GM23338 (cell line): ENCODE data around the gene JDP2. TPM values are rescaled to one million over a fixed set of nuclear protein-coding genes. Genes with fewer than 3 reads are reported as not detected.
A peak's percentile ranks its signal among the peaks of the same experiment; 100 is the strongest.

Experiments
- ATAC-seq: fragments of 200-7000 bp; cut with Tn5 transposase; 3 replicates; pipeline ENCODE4 v1.9.1; 2020
- DNase-seq: peaks from one replicate; pipeline ENCODE4 v3.0.0-alpha.2; 2015; ENCODE audit warnings: low spot score
- H2AFZ ChIP-seq: fragments of 200-600 bp; sonication (generic); 2 replicates; pipeline ENCODE4 v1.8.0; 2016; ENCODE audit warnings: antibody characterized with exemption, mild to moderate bottlenecking, moderate library complexity
- H3F3A ChIP-seq: fragments of 200-600 bp; sonication (generic); replicated peaks from 2 replicates; pipeline ENCODE4 v1.8.0; 2017; ENCODE audit warnings: antibody characterized with exemption, mixed run types, low read depth
- H3K27ac ChIP-seq: fragments of 200-600 bp; sonication (generic); 2 replicates; pipeline ENCODE4 v1.6.1; 2016; ENCODE audit warnings: low read depth
- H3K27me3 ChIP-seq: fragments of 200-600 bp; sonication (generic); 2 replicates; pipeline ENCODE4 v1.8.0; 2016; ENCODE audit warnings: mild to moderate bottlenecking, mixed run types, moderate library complexity; ENCODE audit not compliant: insufficient read depth
- H3K36me3 ChIP-seq: fragments of 200-600 bp; sonication (generic); 2 replicates; pipeline ENCODE4 v1.8.0; 2016; ENCODE audit warnings: mild to moderate bottlenecking; ENCODE audit not compliant: insufficient read depth
- H3K4me1 ChIP-seq: fragments of 200-600 bp; sonication (generic); 2 replicates; pipeline ENCODE4 v1.8.0; 2016; ENCODE audit warnings: mild to moderate bottlenecking, moderate library complexity; ENCODE audit not compliant: insufficient read depth
- H3K4me2 ChIP-seq: fragments of 200-600 bp; sonication (generic); 2 replicates; pipeline ENCODE4 v1.7.1; 2017; ENCODE audit warnings: mixed run types
- H3K4me3 ChIP-seq: fragments of 200-600 bp; sonication (generic); 2 replicates; pipeline ENCODE4 v1.6.1; 2016; ENCODE audit warnings: mixed run types
- H3K79me2 ChIP-seq: fragments of 200-600 bp; sonication (generic); replicated peaks from 2 replicates; pipeline ENCODE4 v1.8.0; 2017; ENCODE audit warnings: mild to moderate bottlenecking; ENCODE audit not compliant: insufficient read depth
- H3K9me2 ChIP-seq: fragments of 200-600 bp; sonication (generic); 2 replicates; pipeline ENCODE4 v1.8.0; 2017; ENCODE audit not compliant: insufficient read depth
- H4K20me1 ChIP-seq: fragments of 200-600 bp; sonication (generic); replicated peaks from 2 replicates; pipeline ENCODE4 v1.8.0; 2017; ENCODE audit warnings: mild to moderate bottlenecking; ENCODE audit not compliant: insufficient read depth
- H3K27ac Mint-ChIP-seq: 2 replicates; pipeline ENCODE4 v1.8.0; 2020; ENCODE audit warnings: inconsistent platforms, mild to moderate bottlenecking, moderate library complexity, mixed read lengths
- H3K27me3 Mint-ChIP-seq: 3 replicates; pipeline ENCODE4 v1.8.0; 2022; ENCODE audit warnings: low read depth, mild to moderate bottlenecking, moderate library complexity, mixed read lengths, inconsistent platforms; ENCODE audit not compliant: insufficient read depth, poor library complexity
- H3K36me3 Mint-ChIP-seq: 3 replicates; pipeline ENCODE4 v1.8.0; 2021; ENCODE audit warnings: low read depth, mild to moderate bottlenecking, inconsistent platforms, moderate library complexity, mixed read lengths
- H3K4me1 Mint-ChIP-seq: 3 replicates; pipeline ENCODE4 v1.8.0; 2020; ENCODE audit warnings: mild to moderate bottlenecking, inconsistent platforms, mixed read lengths
- H3K4me3 Mint-ChIP-seq: 3 replicates; pipeline ENCODE4 v1.8.0; 2021; ENCODE audit warnings: moderate library complexity, mild to moderate bottlenecking, inconsistent platforms, mixed read lengths
- H3K9me3 Mint-ChIP-seq: 3 replicates; pipeline ENCODE4 v1.8.0; 2020; ENCODE audit warnings: moderate library complexity, mild to moderate bottlenecking, inconsistent platforms, mixed read lengths
- CREB1 ChIP-seq: fragments of 250-450 bp; sonication (Bioruptor Pico); IDR thresholded peaks from 2 replicates; pipeline ENCODE4 v1.5.0; 2020; ENCODE audit warnings: low read depth, mild to moderate bottlenecking, moderate library complexity
- CTCF ChIP-seq, 2 experiments: fragments of 200-600 bp in 1 of 2; sonication (generic) in 1 of 2; conservative IDR thresholded peaks; 2 replicates each; pipeline versions ENCODE4 v1.5.1 to v1.6.1; 2016 to 2017; ENCODE audit warnings: antibody characterized with exemption in 2 of 2, low read depth in 2 of 2, mild to moderate bottlenecking in 2 of 2, moderate library complexity in 1 of 2
- ETS1 ChIP-seq: IDR thresholded peaks from 2 replicates; pipeline ENCODE4 v1.6.1; 2016; ENCODE audit warnings: antibody characterized with exemption
- EZH2 ChIP-seq: fragments of 200-600 bp; sonication (generic); IDR thresholded peaks from one replicate; pipeline ENCODE4 v1.8.0; 2017; ENCODE audit warnings: antibody characterized with exemption, mild to moderate bottlenecking, low read depth; ENCODE audit not compliant: unreplicated experiment
- EZH2phosphoT487 ChIP-seq: fragments of 200-600 bp; sonication (generic); IDR thresholded peaks from one replicate; pipeline ENCODE4 v1.8.1; 2018; ENCODE audit warnings: antibody characterized with exemption; ENCODE audit not compliant: unreplicated experiment
- JUNB ChIP-seq: IDR thresholded peaks from one replicate; pipeline ENCODE4 v1.6.1; 2016; ENCODE audit warnings: antibody characterized with exemption; ENCODE audit not compliant: unreplicated experiment
- NANOG ChIP-seq: IDR thresholded peaks from 2 replicates; pipeline ENCODE4 v1.6.1; 2016; ENCODE audit warnings: antibody characterized with exemption, borderline replicate concordance
- POLR2AphosphoS5 ChIP-seq: IDR thresholded peaks from 2 replicates; pipeline ENCODE4 v1.6.1; 2016; ENCODE audit warnings: antibody characterized with exemption, low read depth
- REST ChIP-seq: IDR thresholded peaks from one replicate; pipeline ENCODE4 v1.6.1; 2018; ENCODE audit warnings: antibody characterized with exemption; ENCODE audit not compliant: unreplicated experiment
- STAT1 ChIP-seq: IDR thresholded peaks from one replicate; pipeline ENCODE4 v1.6.1; 2016; ENCODE audit warnings: antibody characterized with exemption; ENCODE audit not compliant: unreplicated experiment
- ZNF114 ChIP-seq: fragments of 250-450 bp; sonication (Bioruptor Pico); IDR thresholded peaks from 2 replicates; pipeline ENCODE4 v1.5.0; 2020; ENCODE audit warnings: mild to moderate bottlenecking, moderate library complexity
- ZNF331 ChIP-seq: fragments of 250-450 bp; sonication (Bioruptor Pico); IDR thresholded peaks from 2 replicates; pipeline ENCODE4 v1.5.0; 2020; ENCODE audit warnings: low read depth, mild to moderate bottlenecking, moderate library complexity
- ZNF462 ChIP-seq: fragments of 250-450 bp; sonication (Bioruptor Pico); IDR thresholded peaks from 2 replicates; pipeline ENCODE4 v1.5.0; 2020; ENCODE audit warnings: mild to moderate bottlenecking, moderate library complexity
- polyA plus RNA-seq: library from polyadenylated mRNA; unstranded; fragments of >200 nt; fragmentation: Nextera tagmentation; extraction: Ambion mirVana; gene quantifications from 2 replicates; pipeline ENCODE4 v1.2.1, GENCODE V29; 2016
- total RNA-seq: library from RNA; depleted of rRNA; stranded (reverse); fragments of >200 nt; shearing (Covaris generic); gene quantifications from 2 replicates; pipeline ENCODE4 v1.2.3, GENCODE V29; 2014

The JDP2 gene
- total and polyA plus RNA-seq, 2 experiments from 2014 or later: 12.5 to 38.9 TPM

- no peak overlapping the region for H3K27ac Mint-ChIP-seq
- no peaks in the 10 kb centered on the region for H3K79me2 ChIP-seq
- H3K4me1 Mint-ChIP-seq: no peaks in the 10 kb centered on the region
- no peak overlapping the region for H3K27ac ChIP-seq
- H3K4me2 ChIP-seq: no peak overlapping the region
- H4K20me1 ChIP-seq: no peaks in the 10 kb centered on the region
- H3K4me1 ChIP-seq: no peaks in the 10 kb centered on the region
- H3F3A ChIP-seq: no peaks in the 10 kb centered on the region
- peaks cover 13% of the 10 kb centered on the region; the same call in 1 of the 2 replicates for H3K9me2 ChIP-seq
- no peak for TF ChIP-seq EZH2
- no peak for TF ChIP-seq ZNF114 (CRISPR knock-in tag)
- TF ChIP-seq EZH2phosphoT487: no peak
- TF ChIP-seq STAT1: no peak
- TF ChIP-seq ZNF331 (CRISPR knock-in tag): no peak
- no peak for TF ChIP-seq ZNF462 (CRISPR knock-in tag)
- TF ChIP-seq ETS1: no peak
- no peak for TF ChIP-seq JUNB
- TF ChIP-seq POLR2AphosphoS5: no peak
- TF ChIP-seq NANOG: no peak
- no peak for TF ChIP-seq REST
- TF ChIP-seq CTCF (conservative IDR thresholded peaks at IDR 0.05; ENCODE audit: low read depth in 2 of 2): no peak
- no peak for TF ChIP-seq CREB1
- H3K4me3 ChIP-seq: no peak overlapping the region
- H3K27me3 Mint-ChIP-seq: no peaks in the 10 kb centered on the region
- no peaks in the 10 kb centered on the region for H3K36me3 ChIP-seq
- DNase-seq (no peak), ATAC-seq (no peak)
- no peak overlapping the region for H3K4me3 Mint-ChIP-seq
- H3K9me3 Mint-ChIP-seq: no peaks in the 10 kb centered on the region
- H3K27me3 ChIP-seq: no peaks in the 10 kb centered on the region
- peak overlapping the region; percentile 28; the same call in 1 of the 2 replicates for H2AFZ ChIP-seq
- no peaks in the 10 kb centered on the region for H3K36me3 Mint-ChIP-seq
These were observed 65.8 kb downstream of the JDP2 start for GRCh38 chr14:75493592-75494087.
